WTC11 (cell line): ENCODE data around the gene COL27A1. TPM values are rescaled to one million over a fixed set of nuclear protein-coding genes. Genes with fewer than 3 reads are reported as not detected.
"Not testable (repeated sequence)": the region's sequence is repeated elsewhere in the genome, so short reads cannot be mapped to it uniquely, and the experiment has no call there.

Experiments
- ATAC-seq: fragments of 200-7000 bp; cut with Tn5 transposase; 2 replicates; pipeline ENCODE4 v1.10.0; 2021; ENCODE audit warnings: mild to moderate bottlenecking, moderate library complexity
- CTCF ChIA-PET: fragments of 300-600 bp; sonication (Branson Sonifier 250); formaldehyde crosslinking; loops from one replicate; lab custom pipeline; 2021; ENCODE audit warnings: antibody characterized with exemption; lab: Charles Lee
- POLR2A ChIA-PET: fragments of 350-600 bp; sonication (Branson Sonifier 250); formaldehyde crosslinking; loops from one replicate; lab custom pipeline; 2021; ENCODE audit warnings: antibody characterized with exemption; lab: Charles Lee
- DNase-seq: peaks from one replicate; pipeline ENCODE4 v3.0.0; 2021; ENCODE audit warnings: low spot score
- H3K27ac Mint-ChIP-seq: 2 replicates; pipeline ENCODE4 v1.8.0; 2021; ENCODE audit warnings: mixed read lengths
- H3K27me3 Mint-ChIP-seq: 2 replicates; pipeline ENCODE4 v1.8.0; 2021; ENCODE audit warnings: low read depth, mild to moderate bottlenecking, moderate library complexity, mixed read lengths
- H3K36me3 Mint-ChIP-seq: 2 replicates; pipeline ENCODE4 v1.8.0; 2021; ENCODE audit warnings: mixed read lengths
- H3K4me1 Mint-ChIP-seq: 2 replicates; pipeline ENCODE4 v1.8.0; 2022; ENCODE audit warnings: mixed read lengths
- H3K4me3 Mint-ChIP-seq: 2 replicates; pipeline ENCODE4 v1.8.0; 2021; ENCODE audit warnings: mild to moderate bottlenecking, moderate library complexity, mixed read lengths
- H3K9me3 Mint-ChIP-seq: 2 replicates; pipeline ENCODE4 v1.8.0; 2021; ENCODE audit warnings: mixed read lengths
- CBFB ChIP-seq: sonication (generic); formaldehyde crosslinking; IDR thresholded peaks from 2 replicates; pipeline ENCODE4 v1.8.1; 2022; ENCODE audit warnings: mild to moderate bottlenecking, low read depth, missing genetic modification reagents
- ESRRA ChIP-seq: sonication (generic); formaldehyde crosslinking; IDR thresholded peaks from 2 replicates; pipeline ENCODE4 v1.8.1; 2022; ENCODE audit warnings: mild to moderate bottlenecking, missing genetic modification reagents, borderline replicate concordance
- ETV6 ChIP-seq: sonication (generic); formaldehyde crosslinking; IDR thresholded peaks from 2 replicates; pipeline ENCODE4 v1.8.1; 2022; ENCODE audit warnings: mild to moderate bottlenecking, missing genetic modification reagents
- FOXJ3 ChIP-seq: sonication (generic); formaldehyde crosslinking; IDR thresholded peaks from 2 replicates; pipeline ENCODE4 v1.9.0; 2021; ENCODE audit warnings: missing genetic modification reagents, mild to moderate bottlenecking, borderline replicate concordance
- GRHL2 ChIP-seq: fragments of 250-450 bp; sonication (Bioruptor Pico); IDR thresholded peaks from 2 replicates; pipeline ENCODE4 v1.8.0; 2022; ENCODE audit warnings: mild to moderate bottlenecking, moderate library complexity; ENCODE audit not compliant: insufficient replicate concordance, severe bottlenecking
- IRF2 ChIP-seq: sonication (generic); formaldehyde crosslinking; IDR thresholded peaks from 2 replicates; pipeline ENCODE4 v1.8.0; 2022; ENCODE audit warnings: low read depth, missing genetic modification reagents, borderline replicate concordance
- JUN ChIP-seq: sonication (generic); formaldehyde crosslinking; IDR thresholded peaks from 2 replicates; pipeline ENCODE4 v1.8.0; 2023; ENCODE audit warnings: mild to moderate bottlenecking, missing genetic modification reagents
- SOX15 ChIP-seq: fragments of 250-450 bp; sonication (Bioruptor Pico); IDR thresholded peaks from 2 replicates; pipeline ENCODE4 v1.9.0; 2021; ENCODE audit warnings: mild to moderate bottlenecking
- TEAD4 ChIP-seq: sonication (generic); formaldehyde crosslinking; IDR thresholded peaks from 2 replicates; pipeline ENCODE4 v1.8.0; 2022; ENCODE audit warnings: mild to moderate bottlenecking, missing genetic modification reagents
- ZNF138 ChIP-seq: sonication (generic); formaldehyde crosslinking; conservative IDR thresholded peaks from 2 replicates; pipeline ENCODE4 v1.8.1; 2022; ENCODE audit warnings: mild to moderate bottlenecking, moderate library complexity, missing genetic modification reagents
- ZNF263 ChIP-seq: sonication (generic); formaldehyde crosslinking; IDR thresholded peaks from 2 replicates; pipeline ENCODE4 v1.8.1; 2022; ENCODE audit warnings: low read depth, mild to moderate bottlenecking, moderate library complexity, missing genetic modification reagents
- ZNF423 ChIP-seq: fragments of 250-450 bp; sonication (Bioruptor Pico); IDR thresholded peaks from 2 replicates; pipeline ENCODE4 v2.1.2; 2022; ENCODE audit warnings: mild to moderate bottlenecking, moderate library complexity
- ZNF671 ChIP-seq: fragments of 250-450 bp; sonication (Bioruptor Pico); IDR thresholded peaks from 2 replicates; pipeline ENCODE4 v1.8.0; 2021; ENCODE audit warnings: mild to moderate bottlenecking
- total RNA-seq: library from RNA; stranded (reverse); gene quantifications from 3 replicates; pipeline ENCODE4 v1.2.3, GENCODE V29; 2021
- TF ChIP-seq, protein P1 (sequence below): sonication (generic); formaldehyde crosslinking; IDR thresholded peaks from 2 replicates; pipeline ENCODE4 v1.8.1; 2022; ENCODE audit warnings: low read depth, mild to moderate bottlenecking, moderate library complexity, missing genetic modification reagents, borderline replicate concordance
- TF ChIP-seq, protein P2 (sequence below): sonication (generic); formaldehyde crosslinking; IDR thresholded peaks from 2 replicates; pipeline ENCODE4 v1.8.1; 2022; ENCODE audit warnings: low read depth, missing genetic modification reagents, borderline replicate concordance
- TF ChIP-seq, protein P3 (sequence below): sonication (generic); formaldehyde crosslinking; IDR thresholded peaks from 2 replicates; pipeline ENCODE4 v1.8.1; 2023; ENCODE audit warnings: mild to moderate bottlenecking, missing genetic modification reagents
- TF ChIP-seq, protein P4 (sequence below): sonication (generic); formaldehyde crosslinking; IDR thresholded peaks from 2 replicates; pipeline ENCODE4 v1.8.1; 2022; ENCODE audit warnings: missing genetic modification reagents, borderline replicate concordance
- TF ChIP-seq, protein P5 (sequence below): sonication (generic); formaldehyde crosslinking; IDR thresholded peaks from 2 replicates; pipeline ENCODE4 v1.8.1; 2023; ENCODE audit warnings: mild to moderate bottlenecking, missing genetic modification reagents, moderate library complexity

COL27A1 gene
- total RNA-seq, 1 experiment from 2014 or later: 47.5 TPM

DNA sequence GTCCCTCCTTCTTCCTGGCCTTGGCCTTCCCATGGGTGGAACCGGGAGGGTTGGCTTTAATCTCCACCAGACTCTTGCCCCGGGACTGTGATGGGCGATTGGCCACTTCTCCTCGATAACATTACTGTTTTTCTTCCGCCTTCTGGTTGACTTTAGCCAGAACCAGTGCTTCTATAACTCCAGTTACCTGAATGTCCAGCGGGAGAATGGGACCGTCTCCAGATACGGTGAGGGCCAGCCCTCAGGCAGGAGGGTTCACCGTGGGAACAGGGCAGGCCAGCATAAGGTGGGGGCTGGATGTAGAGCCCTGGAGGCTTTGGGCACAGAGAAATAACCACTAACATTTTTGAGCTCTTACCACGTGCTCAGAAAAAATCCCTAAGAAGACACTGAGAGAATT, 175.3 kb downstream of the COL27A1 start (continued):
- no peak for TF ChIP-seq GRHL2 (CRISPR knock-in tag)
- TF ChIP-seq ZNF671 (CRISPR knock-in tag): no peak
- TF ChIP-seq, all 79 proteins: peak for 0

DNA sequence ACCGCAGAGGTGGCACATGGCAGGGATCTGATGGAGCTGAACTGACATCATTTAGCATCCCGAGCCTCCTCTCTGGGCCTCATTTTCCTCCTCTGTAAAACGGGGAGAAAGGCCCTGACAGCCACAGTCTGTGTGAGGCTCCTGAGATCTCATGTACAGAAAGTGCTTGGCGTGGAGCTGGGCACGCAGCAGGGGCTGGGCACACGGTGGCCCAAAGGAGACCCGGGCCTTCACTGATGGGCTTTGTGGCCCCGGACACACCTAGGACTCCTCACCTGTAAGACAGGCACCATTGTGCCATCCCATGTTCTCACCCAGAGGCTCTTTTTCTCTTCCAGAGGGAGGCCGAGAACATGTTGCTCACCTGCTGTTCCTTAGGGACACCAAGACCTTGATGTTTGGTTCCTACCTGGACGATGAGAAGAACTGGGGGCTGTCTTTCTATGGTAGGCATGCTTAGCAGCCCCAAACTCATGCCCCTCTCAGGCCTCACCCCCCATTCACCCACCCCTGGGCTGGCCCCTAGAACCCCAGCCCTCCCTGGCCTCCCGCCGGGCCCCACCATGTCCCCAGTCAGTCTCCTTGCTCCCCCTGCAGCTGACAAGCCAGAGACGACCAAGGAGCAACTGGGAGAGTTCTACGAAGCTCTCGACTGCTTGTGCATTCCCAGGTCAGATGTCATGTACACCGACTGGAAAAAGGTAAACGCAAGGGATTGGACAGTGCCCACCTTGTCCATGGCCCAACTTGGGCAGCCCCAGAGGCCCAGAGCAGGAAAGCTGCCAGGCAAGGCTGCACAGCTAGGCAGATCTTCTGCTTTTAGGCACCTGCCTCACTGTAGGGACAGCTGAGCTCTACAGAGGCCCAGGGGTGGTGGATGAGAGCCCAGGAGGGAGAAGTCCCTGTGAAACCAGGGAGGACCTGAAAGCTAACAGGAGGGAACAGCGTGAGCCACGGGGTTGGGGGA, 176.2 kb downstream of the COL27A1 start:
- H3K27ac Mint-ChIP-seq, DNase-seq, POLR2A ChIA-PET, H3K9me3 Mint-ChIP-seq, H3K27me3 Mint-ChIP-seq, H3K36me3 Mint-ChIP-seq, ATAC-seq, H3K4me3 Mint-ChIP-seq, H3K4me1 Mint-ChIP-seq: not testable (repeated sequence)
- CTCF ChIA-PET: interaction anchor here (1.0 to 2.0 kb wide), 3 partner anchors 78 to 249 kb away, joined by 3 to 6 read pairs (median 6); no protein-coding TSS in a partner anchor

DNA sequence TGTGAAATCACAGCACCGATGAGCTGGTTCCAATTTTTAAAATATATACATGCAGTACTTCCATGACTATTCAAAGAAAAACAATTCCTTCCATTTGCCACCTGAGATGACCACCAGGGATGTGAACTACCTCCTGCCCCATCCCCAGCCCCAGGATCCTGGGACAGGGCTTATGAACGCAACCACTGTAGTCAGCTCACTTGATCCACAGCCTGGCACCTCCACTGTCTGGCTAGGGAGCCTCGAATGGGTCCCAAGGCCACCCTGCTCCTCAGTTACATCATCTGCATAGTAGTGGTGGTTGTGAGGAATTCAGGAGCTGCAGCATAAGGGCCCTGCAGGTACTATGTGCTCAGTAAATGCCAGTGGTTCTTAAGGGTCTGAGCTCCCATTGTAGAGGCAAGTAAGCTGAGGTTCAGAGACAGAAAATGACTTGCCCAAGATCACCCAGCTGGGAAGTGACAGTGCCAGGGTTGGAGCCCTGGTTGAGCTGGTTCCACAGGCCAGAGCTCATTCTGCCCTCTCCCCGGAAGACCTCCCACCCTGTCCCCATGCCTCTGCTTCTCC, 177.2 kb downstream of the COL27A1 start:
- H3K36me3 Mint-ChIP-seq: peaks cover 13% of the 10 kb centered on the region
- DNase-seq, ATAC-seq, H3K4me3 Mint-ChIP-seq, H3K27me3 Mint-ChIP-seq, H3K9me3 Mint-ChIP-seq, H3K4me1 Mint-ChIP-seq, H3K27ac Mint-ChIP-seq, POLR2A ChIA-PET: not testable (repeated sequence)
- CTCF ChIA-PET: interaction anchor here (1.0 to 2.0 kb wide), 3 partner anchors 77 to 250 kb away, joined by 3 to 6 read pairs (median 6); no protein-coding TSS in a partner anchor

DNA sequence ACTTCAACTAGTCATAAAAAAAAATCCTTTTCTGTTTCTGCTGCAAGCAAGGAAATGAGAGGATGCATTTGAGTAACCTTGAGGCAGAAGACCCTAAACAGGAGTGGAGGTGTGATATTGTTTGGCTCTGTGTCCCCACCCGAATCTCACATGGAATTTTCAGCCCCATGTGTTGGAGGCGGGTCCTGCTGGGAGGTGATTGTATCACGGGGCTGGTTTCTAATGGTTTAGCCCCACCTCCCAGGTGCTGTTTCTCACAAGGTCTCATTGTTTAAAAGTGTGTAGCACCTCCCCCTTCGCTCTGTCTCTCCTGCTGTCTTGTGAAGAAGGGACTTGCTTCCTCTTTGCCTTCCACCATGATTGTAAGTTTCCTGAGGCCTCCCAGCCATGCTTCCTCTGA, 178.4 kb downstream of the COL27A1 start:
- H3K9me3 Mint-ChIP-seq, H3K4me3 Mint-ChIP-seq, CTCF ChIA-PET, POLR2A ChIA-PET, H3K27ac Mint-ChIP-seq, H3K4me1 Mint-ChIP-seq, H3K27me3 Mint-ChIP-seq, ATAC-seq, DNase-seq: not testable (repeated sequence)
- peaks cover 20% of the 10 kb centered on the region for H3K36me3 Mint-ChIP-seq

DNA sequence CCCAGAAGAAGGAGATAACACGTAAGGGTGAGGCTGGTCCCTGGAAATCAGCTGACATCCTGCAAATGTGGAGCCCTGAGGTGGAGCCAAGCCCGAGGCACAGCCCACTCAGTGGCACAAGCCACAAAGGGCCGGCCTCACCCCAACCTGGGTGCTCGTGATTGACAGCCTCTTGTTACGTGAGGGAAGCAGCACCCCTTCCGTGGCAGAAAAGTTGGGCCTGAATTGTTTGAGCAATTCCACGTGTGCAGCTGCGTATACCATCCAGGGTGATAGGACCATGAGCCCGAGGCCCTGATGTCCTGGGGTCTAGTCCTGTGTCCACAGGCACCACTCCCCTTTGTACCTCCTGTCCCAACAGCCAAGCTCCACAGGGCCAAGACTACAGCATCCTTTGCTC, 179.2 kb downstream of the COL27A1 start:
- ChIA-PET POLR2A (no interaction called here), CTCF (no interaction called here)
- Mint-ChIP-seq H3K4me3 (no peak overlapping the region), H3K36me3 (peaks cover 26% of the 10 kb centered on the region), H3K27me3 (peaks cover 3% of the 10 kb centered on the region; the same call in 1 of the 2 replicates), H3K9me3 (no peaks in the 10 kb centered on the region), H3K4me1 (no peaks in the 10 kb centered on the region), H3K27ac (no peak overlapping the region)
- no peak for DNase-seq
- ATAC-seq: no peak
- TF ChIP-seq, protein P1, sequence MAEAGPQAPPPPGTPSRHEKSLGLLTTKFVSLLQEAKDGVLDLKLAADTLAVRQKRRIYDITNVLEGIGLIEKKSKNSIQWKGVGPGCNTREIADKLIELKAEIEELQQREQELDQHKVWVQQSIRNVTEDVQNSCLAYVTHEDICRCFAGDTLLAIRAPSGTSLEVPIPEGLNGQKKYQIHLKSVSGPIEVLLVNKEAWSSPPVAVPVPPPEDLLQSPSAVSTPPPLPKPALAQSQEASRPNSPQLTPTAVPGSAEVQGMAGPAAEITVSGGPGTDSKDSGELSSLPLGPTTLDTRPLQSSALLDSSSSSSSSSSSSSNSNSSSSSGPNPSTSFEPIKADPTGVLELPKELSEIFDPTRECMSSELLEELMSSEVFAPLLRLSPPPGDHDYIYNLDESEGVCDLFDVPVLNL (CRISPR knock-in tag): no peak
- TF ChIP-seq TEAD4 (CRISPR knock-in tag) (no peak), FOXJ3 (no peak), JUN (CRISPR knock-in tag) (no peak), ZNF138 (CRISPR knock-in tag) (no peak), ESRRA (no peak), IRF2 (CRISPR knock-in tag) (no peak), SOX15 (CRISPR knock-in tag) (no peak), CBFB (CRISPR knock-in tag) (no peak), GRHL2 (CRISPR knock-in tag) (no peak), ZNF263 (CRISPR knock-in tag) (no peak), ZNF423 (no peak), ETV6 (no peak)
- TF ChIP-seq, protein P2, sequence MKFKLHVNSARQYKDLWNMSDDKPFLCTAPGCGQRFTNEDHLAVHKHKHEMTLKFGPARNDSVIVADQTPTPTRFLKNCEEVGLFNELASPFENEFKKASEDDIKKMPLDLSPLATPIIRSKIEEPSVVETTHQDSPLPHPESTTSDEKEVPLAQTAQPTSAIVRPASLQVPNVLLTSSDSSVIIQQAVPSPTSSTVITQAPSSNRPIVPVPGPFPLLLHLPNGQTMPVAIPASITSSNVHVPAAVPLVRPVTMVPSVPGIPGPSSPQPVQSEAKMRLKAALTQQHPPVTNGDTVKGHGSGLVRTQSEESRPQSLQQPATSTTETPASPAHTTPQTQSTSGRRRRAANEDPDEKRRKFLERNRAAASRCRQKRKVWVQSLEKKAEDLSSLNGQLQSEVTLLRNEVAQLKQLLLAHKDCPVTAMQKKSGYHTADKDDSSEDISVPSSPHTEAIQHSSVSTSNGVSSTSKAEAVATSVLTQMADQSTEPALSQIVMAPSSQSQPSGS (CRISPR knock-in tag): no peak
- TF ChIP-seq, protein P3, sequence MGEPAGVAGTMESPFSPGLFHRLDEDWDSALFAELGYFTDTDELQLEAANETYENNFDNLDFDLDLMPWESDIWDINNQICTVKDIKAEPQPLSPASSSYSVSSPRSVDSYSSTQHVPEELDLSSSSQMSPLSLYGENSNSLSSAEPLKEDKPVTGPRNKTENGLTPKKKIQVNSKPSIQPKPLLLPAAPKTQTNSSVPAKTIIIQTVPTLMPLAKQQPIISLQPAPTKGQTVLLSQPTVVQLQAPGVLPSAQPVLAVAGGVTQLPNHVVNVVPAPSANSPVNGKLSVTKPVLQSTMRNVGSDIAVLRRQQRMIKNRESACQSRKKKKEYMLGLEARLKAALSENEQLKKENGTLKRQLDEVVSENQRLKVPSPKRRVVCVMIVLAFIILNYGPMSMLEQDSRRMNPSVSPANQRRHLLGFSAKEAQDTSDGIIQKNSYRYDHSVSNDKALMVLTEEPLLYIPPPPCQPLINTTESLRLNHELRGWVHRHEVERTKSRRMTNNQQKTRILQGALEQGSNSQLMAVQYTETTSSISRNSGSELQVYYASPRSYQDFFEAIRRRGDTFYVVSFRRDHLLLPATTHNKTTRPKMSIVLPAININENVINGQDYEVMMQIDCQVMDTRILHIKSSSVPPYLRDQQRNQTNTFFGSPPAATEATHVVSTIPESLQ: no peak
- TF ChIP-seq, protein P4, sequence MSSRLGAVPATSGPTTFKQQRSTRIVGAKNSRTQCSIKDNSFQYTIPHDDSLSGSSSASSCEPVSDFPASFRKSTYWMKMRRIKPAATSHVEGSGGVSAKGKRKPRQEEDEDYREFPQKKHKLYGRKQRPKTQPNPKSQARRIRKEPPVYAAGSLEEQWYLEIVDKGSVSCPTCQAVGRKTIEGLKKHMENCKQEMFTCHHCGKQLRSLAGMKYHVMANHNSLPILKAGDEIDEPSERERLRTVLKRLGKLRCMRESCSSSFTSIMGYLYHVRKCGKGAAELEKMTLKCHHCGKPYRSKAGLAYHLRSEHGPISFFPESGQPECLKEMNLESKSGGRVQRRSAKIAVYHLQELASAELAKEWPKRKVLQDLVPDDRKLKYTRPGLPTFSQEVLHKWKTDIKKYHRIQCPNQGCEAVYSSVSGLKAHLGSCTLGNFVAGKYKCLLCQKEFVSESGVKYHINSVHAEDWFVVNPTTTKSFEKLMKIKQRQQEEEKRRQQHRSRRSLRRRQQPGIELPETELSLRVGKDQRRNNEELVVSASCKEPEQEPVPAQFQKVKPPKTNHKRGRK (CRISPR knock-in tag): no peak
- TF ChIP-seq, protein P5, sequence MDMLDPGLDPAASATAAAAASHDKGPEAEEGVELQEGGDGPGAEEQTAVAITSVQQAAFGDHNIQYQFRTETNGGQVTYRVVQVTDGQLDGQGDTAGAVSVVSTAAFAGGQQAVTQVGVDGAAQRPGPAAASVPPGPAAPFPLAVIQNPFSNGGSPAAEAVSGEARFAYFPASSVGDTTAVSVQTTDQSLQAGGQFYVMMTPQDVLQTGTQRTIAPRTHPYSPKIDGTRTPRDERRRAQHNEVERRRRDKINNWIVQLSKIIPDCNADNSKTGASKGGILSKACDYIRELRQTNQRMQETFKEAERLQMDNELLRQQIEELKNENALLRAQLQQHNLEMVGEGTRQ: no peak
